GM10847 (cell line): ENCODE results near the gene DPP7.

Experiments used
- POLR2A ChIP-seq: IDR thresholded peaks from 2 replicates; pipeline ENCODE4 v1.6.1; 2011; ENCODE audit not compliant: insufficient read length; ENCODE audit errors: extremely low read depth

Gene DPP7

GRCh38 chr9:137063311-137064026 is 51.1 kb downstream of the DPP7 start:
- no peak for TF ChIP-seq POLR2A

- no peak for TF ChIP-seq POLR2A
Measured at GRCh38 chr9:137062384-137062783, 52.1 kb downstream of the DPP7 start.
